AG04449 (cell line): ENCODE measurements around the gene EID3.

Source experiments
- CTCF ChIA-PET: fragments of 350-600 bp; formaldehyde crosslinking; extraction: SDS; loops from one replicate; lab custom pipeline; 2021; ENCODE audit warnings: antibody characterized with exemption; lab: Yijun Ruan, JAX
- POLR2A ChIA-PET: fragments of 400-600, 350-600 bp; formaldehyde crosslinking; extraction: SDS; loops from one replicate; lab custom pipeline; 2020; ENCODE audit warnings: antibody characterized with exemption, inconsistent platforms; lab: Yijun Ruan, JAX
- DNase-seq: peaks from one replicate; pipeline ENCODE4 v3.0.0-alpha.2; 2010; ENCODE audit warnings: low read depth, low spot score
- H3K4me3 ChIP-seq: 2 replicates; pipeline ENCODE4 v1.5.1; 2011; ENCODE audit warnings: low read depth, mild to moderate bottlenecking, control low read depth, low read length
- TF ChIP-seq, protein P1 (sequence below): IDR thresholded peaks from one replicate; pipeline ENCODE4 v1.5.1; 2011; ENCODE audit warnings: mild to moderate bottlenecking, moderate library complexity, low read length, control low read depth, inconsistent platforms; ENCODE audit not compliant: insufficient read depth; ENCODE audit errors: missing control alignments

EID3 gene

DNA sequence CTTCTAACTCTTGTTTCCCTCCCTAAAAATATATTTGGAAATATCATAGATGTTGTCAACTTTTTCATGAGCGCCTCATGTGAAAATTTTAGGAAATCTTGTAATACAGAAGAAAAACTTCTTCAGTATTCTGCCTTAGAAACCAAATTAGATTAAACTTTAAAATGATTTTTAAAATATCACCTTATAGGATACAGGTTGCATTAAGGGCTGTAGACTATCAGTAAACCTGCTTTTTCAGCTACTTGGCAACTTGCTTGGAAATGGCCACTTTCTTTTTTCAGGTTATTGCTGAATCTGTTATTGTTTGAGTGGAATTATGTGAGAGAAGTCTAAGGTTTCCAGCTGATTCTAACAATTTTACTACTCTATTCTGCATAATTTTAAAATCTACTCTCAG is 9.1 kb downstream of the EID3 start:
- CTCF ChIA-PET = interaction anchor here (1.0 to 3.1 kb wide), 4 partner anchors 9 to 255 kb away, joined by 3 to 12 read pairs (median 3); no protein-coding TSS in a partner anchor

DNA sequence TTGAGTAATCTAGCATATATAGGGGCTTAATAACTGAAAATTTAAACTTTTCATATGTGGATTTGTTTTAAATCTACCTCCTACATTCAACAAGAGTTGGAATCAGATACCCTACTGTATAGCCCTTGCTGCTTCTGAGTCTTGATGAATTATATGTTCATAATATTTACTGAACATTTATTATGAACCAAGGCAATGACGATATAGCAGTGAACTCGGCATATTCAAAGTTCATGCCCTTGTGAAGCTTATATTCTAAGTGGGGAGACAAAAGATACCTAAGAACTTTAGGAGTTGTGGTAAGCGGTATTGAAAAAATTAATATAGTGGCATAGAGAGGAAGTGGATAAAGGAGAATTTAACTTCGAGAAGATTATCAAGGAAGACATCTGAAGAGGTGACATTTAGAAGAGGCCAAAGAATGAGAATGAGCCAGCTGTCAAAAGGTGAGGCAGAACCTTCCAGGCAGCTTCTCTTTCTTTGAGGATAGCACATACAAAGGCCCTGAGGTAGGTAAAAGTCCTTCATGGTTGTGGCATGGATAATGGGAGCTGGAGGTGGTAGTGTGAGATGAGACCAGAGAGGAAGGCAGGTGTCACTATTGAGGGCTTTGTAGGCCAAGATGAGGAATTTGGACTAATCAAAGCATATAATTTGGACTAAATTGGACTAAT is 10.2 kb downstream of the EID3 start:
- no peak overlapping the region for H3K4me3 ChIP-seq
- TF ChIP-seq, protein P1, sequence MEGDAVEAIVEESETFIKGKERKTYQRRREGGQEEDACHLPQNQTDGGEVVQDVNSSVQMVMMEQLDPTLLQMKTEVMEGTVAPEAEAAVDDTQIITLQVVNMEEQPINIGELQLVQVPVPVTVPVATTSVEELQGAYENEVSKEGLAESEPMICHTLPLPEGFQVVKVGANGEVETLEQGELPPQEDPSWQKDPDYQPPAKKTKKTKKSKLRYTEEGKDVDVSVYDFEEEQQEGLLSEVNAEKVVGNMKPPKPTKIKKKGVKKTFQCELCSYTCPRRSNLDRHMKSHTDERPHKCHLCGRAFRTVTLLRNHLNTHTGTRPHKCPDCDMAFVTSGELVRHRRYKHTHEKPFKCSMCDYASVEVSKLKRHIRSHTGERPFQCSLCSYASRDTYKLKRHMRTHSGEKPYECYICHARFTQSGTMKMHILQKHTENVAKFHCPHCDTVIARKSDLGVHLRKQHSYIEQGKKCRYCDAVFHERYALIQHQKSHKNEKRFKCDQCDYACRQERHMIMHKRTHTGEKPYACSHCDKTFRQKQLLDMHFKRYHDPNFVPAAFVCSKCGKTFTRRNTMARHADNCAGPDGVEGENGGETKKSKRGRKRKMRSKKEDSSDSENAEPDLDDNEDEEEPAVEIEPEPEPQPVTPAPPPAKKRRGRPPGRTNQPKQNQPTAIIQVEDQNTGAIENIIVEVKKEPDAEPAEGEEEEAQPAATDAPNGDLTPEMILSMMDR = no peak
- no peak for DNase-seq
- ChIA-PET POLR2A (no interaction called here), CTCF (interaction anchor here (1.0 to 3.1 kb wide), 4 partner anchors 8 to 113 kb away, joined by 3 to 12 read pairs (median 4); no protein-coding TSS in a partner anchor)

More for the DNA sequence above, 9.1 kb downstream of the EID3 start:
- no peak overlapping the region for H3K4me3 ChIP-seq
- TF ChIP-seq, protein P1 = no peak
- no peak for DNase-seq
- POLR2A ChIA-PET = no interaction called here

DNA sequence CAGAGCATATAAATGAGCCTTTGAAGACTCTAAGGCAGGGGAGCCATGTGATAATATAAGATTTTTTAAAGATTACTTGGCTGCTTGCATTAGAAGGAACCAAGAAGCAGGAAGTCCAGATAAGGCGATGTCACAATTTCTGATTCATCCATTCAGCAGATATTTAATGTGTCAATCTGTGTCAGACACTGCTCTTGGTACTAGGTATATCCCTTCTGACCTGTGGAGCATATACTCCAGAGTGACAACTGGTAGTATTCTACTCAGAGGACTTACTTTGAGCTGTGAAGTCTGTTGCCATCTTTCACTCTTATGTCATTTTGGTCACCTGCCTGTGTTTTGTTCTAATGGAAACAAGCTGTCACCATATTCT is 10.7 kb downstream of the EID3 start:
- H3K4me3 ChIP-seq = no peak overlapping the region
- DNase-seq = no peak
- ChIA-PET POLR2A (no interaction called here), CTCF (interaction anchor here (1.4 to 3.1 kb wide), 2 partner anchors 10 to 113 kb away, joined by 5 to 12 read pairs; no protein-coding TSS in a partner anchor)
- TF ChIP-seq, protein P1 = no peak

DNA sequence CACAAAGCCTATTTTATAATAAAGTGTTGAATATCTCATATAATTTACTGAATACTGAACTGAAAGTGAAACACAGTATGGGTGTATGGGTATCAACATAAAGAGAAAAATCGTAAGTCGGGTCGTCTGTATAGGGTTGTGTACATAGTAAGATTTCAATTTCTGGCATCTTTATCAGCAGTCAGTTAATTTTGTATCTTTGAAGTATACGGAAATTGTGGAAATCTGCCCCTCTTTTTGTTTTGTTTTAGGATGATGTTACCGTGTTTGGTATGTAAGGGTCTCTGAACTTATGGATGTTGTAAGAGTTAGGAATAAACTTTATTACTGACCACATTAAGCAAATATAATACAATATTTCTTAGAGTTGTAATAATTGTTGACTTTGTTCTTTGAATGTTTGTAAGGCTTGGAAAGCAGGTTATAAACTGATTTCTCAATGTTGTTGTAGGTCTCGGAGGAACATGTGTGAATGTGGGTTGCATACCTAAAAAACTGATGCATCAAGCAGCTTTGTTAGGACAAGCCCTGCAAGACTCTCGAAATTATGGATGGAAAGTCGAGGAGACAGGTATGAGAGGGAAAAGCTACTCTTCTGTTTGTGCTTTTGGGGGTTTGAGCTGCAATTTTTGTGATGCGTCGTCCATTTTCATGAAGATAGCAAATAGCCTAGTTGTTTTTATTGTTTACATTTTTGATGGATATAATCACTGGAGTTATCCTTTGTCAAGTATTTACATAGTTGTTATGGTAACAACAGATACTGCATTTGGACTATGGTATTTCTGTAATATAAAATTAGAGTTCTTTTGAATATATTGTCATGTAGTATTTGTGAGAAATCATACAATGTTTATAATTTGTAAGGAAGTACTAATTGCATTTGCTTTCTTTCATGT is 12.0 kb downstream of the EID3 start:
- H3K4me3 ChIP-seq = no peak overlapping the region
- POLR2A ChIA-PET = no interaction called here
- no peak for DNase-seq
- TF ChIP-seq, protein P1 = no peak
- CTCF ChIA-PET = no interaction called here

DNA sequence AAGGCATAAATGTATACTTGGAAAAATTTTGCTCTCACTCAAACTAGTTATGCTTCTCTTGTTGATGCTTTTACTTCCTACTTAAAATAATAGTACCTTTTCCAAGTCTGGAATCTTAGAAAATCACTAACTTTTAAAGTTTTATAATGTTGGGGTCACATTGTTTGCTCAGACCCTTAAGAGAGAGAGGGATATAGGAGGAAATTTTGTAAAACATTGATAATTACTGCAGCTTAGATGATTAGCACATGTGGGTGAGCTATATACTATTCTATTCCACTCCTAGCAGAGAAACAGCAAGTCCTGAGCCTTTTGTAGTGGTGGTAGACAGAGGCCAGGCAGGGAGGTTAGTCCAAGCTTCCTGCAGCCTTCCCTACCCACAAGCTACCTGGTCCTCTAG is 13.4 kb downstream of the EID3 start:
- TF ChIP-seq, protein P1 = no peak
- ChIA-PET POLR2A (interaction anchor here (0.6 kb wide), 1 partner anchor 22 kb away, joined by 3 read pairs; no protein-coding TSS in a partner anchor), CTCF (interaction anchor here (1.2 kb wide), 1 partner anchor 21 kb away, joined by 4 read pairs; no protein-coding TSS in a partner anchor)
- H3K4me3 ChIP-seq = no peak overlapping the region
- DNase-seq = no peak
